Natural killer cell (primary cell): Measurements from ENCODE around the gene ZNF213. TPM values are rescaled to one million over a fixed set of nuclear protein-coding genes. Genes with fewer than 3 reads are reported as not detected.

Experiments
- ATAC-seq, 3 donors: fragments of 150-1000 bp in 2 of 3; fragments of 200-7000 bp in 1 of 3; cut with Tn5 transposase; 1 replicate in 1 of 3; 2 replicates in 2 of 3; pipeline ENCODE4 v1.10.0; 2021; ENCODE audit warnings: mild to moderate bottlenecking in 2 of 3, moderate library complexity in 2 of 3
- DNase-seq, 2 donors: peaks; one replicate each; pipeline versions ENCODE4 v3.0.0 to v3.0.0-alpha.2; 2013 to 2021; ENCODE audit warnings: mixed read lengths in 1 of 2
- H3K27ac ChIP-seq: one replicate; pipeline ENCODE4 v1.5.1; 2013; ENCODE audit warnings: mild to moderate bottlenecking, low read length
- H3K27me3 ChIP-seq: one replicate; pipeline ENCODE4 v1.6.1; 2013; ENCODE audit warnings: low read length; ENCODE audit not compliant: control insufficient read depth, insufficient read depth
- H3K36me3 ChIP-seq: one replicate; pipeline ENCODE4 v1.6.1; 2013; ENCODE audit warnings: low read length; ENCODE audit not compliant: control insufficient read depth, insufficient read depth
- H3K4me1 ChIP-seq: one replicate; pipeline ENCODE4 v1.6.1; 2013; ENCODE audit warnings: low read length; ENCODE audit not compliant: control insufficient read depth, insufficient read depth
- H3K4me3 ChIP-seq: one replicate; pipeline ENCODE4 v1.5.1; 2013; ENCODE audit warnings: low read length
- H3K9me3 ChIP-seq: one replicate; pipeline ENCODE4 v1.6.1; 2013; ENCODE audit warnings: low read length; ENCODE audit not compliant: control insufficient read depth, insufficient read depth
- H3K27ac Mint-ChIP-seq, 2 donors: one replicate each; pipeline ENCODE4 v1.8.0; 2022; ENCODE audit warnings: mild to moderate bottlenecking in 2 of 2, mixed read lengths in 2 of 2, moderate library complexity in 1 of 2
- H3K27me3 Mint-ChIP-seq, 2 donors: one replicate each; pipeline ENCODE4 v1.8.0; 2022; ENCODE audit warnings: low read depth in 2 of 2, mixed read lengths in 2 of 2
- H3K36me3 Mint-ChIP-seq: one replicate; pipeline ENCODE4 v1.8.0; 2022; ENCODE audit warnings: mixed read lengths
- H3K4me1 Mint-ChIP-seq, 2 donors: one replicate each; pipeline ENCODE4 v1.8.0; 2022; ENCODE audit warnings: mixed read lengths in 2 of 2
- H3K4me3 Mint-ChIP-seq: one replicate; pipeline ENCODE4 v1.8.0; 2022; ENCODE audit warnings: mild to moderate bottlenecking, moderate library complexity, mixed read lengths
- H3K9me3 Mint-ChIP-seq, 2 donors: one replicate each; pipeline ENCODE4 v1.8.0; 2022; ENCODE audit warnings: mixed read lengths in 2 of 2
- CTCF ChIP-seq: fragments of 200-600 bp; IDR thresholded peaks from one replicate; pipeline ENCODE4 v1.8.0; 2022; ENCODE audit warnings: antibody characterized with exemption
- WGBS: methylation state at CpG from one replicate; pipeline ENCODE4 v1.1.7; 2013; ENCODE audit warnings: missing lambda C conversion rate; ENCODE audit not compliant: insufficient coverage; 5-methylcytosine and 5-hydroxymethylcytosine counted together
- intact Hi-C: fragments of 100-400 bp; cut with micrococcal nuclease; formaldehyde crosslinking; loops from one replicate; pipeline ENCODE4 v1.14.2; 2022
- total RNA-seq, 4 donors: library from RNA; stranded (reverse); fragments of 120-200 nt in 1 of 4; gene quantifications; one replicate each; pipeline versions ENCODE4 v1.2.3 to v1.2.4, GENCODE V29; 2013 to 2022

The ZNF213 gene
- total RNA-seq, 3 donors from 2014 or later (not counting 1 experiment from before 2014, with no cell fraction given), result 4.8 to 6.8 (median 5.1) TPM

DNA sequence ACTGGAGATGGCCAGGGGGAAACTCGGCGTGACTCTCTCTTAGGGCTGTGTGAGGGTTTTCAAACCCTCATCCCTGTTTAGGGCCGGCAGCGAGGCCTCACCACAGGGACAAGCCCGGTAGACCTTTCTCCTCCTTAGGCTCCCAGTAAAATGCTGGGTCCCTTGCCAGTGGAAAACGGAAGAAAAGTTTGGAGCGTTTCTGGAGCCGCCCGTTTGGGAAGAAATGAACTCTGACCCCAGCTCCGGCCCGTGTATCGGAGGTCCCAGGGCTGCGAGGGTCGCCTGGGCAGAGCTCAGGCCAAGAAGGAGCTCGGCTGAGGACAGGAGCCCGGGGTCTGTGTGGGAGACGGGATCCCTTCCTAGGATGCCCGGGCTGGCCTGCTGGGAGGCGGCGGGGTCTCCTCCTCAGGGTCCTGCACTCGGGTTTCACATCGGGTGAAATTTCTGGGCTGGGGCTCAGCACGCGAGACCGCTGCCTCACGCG, 23.2 kb downstream of the ZNF213 start:
- H3K36me3 ChIP-seq, result no peaks in the 10 kb centered on the region
- peak in 2 of 3 donors; percentile 3 for ATAC-seq
- no peak for DNase-seq
- H3K27ac ChIP-seq, result peak overlapping the region; percentile 77
- H3K4me3 ChIP-seq, result peak overlapping the region; percentile 46
- TF ChIP-seq CTCF, result no peak
- intact Hi-C loops, result loop anchor here (1.0 to 5.0 kb wide), 2 partner anchors 8 to 36 kb away; no protein-coding TSS in a partner anchor
- peak overlapping the region; percentile 93 for H3K4me3 Mint-ChIP-seq
- H3K27me3 Mint-ChIP-seq, result no peaks in the 10 kb centered on the region
- WGBS, result under 1% methylated on average over 27 of the region's 27 CpGs
- H3K27me3 ChIP-seq, result no peaks in the 10 kb centered on the region
- peaks cover 4% of the 10 kb centered on the region for H3K9me3 ChIP-seq
- peaks cover 0 to 3% of the 10 kb centered on the region in 2 donors for H3K9me3 Mint-ChIP-seq
- H3K27ac Mint-ChIP-seq, result peak overlapping the region; percentile 97
- peaks cover 28% of the 10 kb centered on the region for H3K4me1 ChIP-seq
- no peaks in the 10 kb centered on the region for H3K36me3 Mint-ChIP-seq
- peaks cover 24 to 32% of the 10 kb centered on the region in 2 donors for H3K4me1 Mint-ChIP-seq

DNA sequence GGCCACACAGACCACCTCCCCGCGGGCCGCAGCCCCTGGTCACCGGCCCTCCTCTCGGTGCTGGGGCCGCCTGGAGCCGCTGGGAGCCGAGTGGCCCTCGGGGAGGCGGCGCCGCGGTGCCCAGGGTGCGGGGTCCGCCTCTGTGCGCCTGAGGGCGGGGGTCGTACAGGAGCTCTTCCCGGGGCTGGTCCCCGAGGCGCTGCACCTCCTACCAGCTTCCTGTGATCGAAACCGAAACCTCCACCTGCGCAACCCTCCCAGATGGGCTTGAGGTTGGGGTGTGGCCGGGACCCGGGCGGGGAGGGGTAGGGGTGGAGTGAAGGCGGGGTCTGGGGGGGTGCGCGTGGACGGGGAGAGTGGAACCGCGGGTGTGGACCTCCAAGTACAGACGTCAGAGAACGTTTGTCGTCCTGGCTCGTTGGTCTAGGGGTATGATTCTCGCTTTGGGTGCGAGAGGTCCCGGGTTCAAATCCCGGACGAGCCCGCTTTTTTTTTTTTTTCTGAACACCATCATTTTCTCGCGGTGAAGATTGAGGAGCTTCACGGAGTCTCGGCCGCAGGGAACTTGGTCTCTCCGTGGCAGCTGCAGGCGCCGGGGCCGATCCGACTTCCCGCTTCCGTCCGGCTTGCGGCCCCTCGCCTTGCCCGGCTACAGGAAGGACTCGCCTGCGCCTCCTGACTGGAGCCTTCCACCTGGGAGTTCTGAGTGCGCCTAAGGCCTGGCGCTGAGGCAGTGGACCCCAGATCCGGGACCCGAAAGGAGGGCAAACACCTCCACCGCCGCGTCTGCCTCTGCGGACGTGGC, 23.9 kb downstream of the ZNF213 start:
- Mint-ChIP-seq H3K27ac (peak overlapping the region; percentile 97), H3K36me3 (no peaks in the 10 kb centered on the region), H3K4me1 (peaks cover 24 to 35% of the 10 kb centered on the region in 2 donors), H3K4me3 (peak overlapping the region; percentile 99), H3K27me3 (no peaks in the 10 kb centered on the region), H3K9me3 (peaks cover 0 to 3% of the 10 kb centered on the region in 2 donors)
- peak overlapping the region; percentile 46 for H3K4me3 ChIP-seq
- no peaks in the 10 kb centered on the region for H3K27me3 ChIP-seq
- peak; percentile 76 to 97 for DNase-seq
- no peaks in the 10 kb centered on the region for H3K36me3 ChIP-seq
- peaks cover 28% of the 10 kb centered on the region for H3K4me1 ChIP-seq
- H3K27ac ChIP-seq, result peak overlapping the region; percentile 77
- TF ChIP-seq CTCF, result no peak
- under 1% methylated on average over 70 of the region's 70 CpGs for WGBS
- peak; percentile 69 to 88 (median 71) for ATAC-seq
- intact Hi-C loops, result loop anchor here (1.0 to 5.0 kb wide), 2 partner anchors 8 to 36 kb away; no protein-coding TSS in a partner anchor
- peaks cover 4% of the 10 kb centered on the region for H3K9me3 ChIP-seq

DNA sequence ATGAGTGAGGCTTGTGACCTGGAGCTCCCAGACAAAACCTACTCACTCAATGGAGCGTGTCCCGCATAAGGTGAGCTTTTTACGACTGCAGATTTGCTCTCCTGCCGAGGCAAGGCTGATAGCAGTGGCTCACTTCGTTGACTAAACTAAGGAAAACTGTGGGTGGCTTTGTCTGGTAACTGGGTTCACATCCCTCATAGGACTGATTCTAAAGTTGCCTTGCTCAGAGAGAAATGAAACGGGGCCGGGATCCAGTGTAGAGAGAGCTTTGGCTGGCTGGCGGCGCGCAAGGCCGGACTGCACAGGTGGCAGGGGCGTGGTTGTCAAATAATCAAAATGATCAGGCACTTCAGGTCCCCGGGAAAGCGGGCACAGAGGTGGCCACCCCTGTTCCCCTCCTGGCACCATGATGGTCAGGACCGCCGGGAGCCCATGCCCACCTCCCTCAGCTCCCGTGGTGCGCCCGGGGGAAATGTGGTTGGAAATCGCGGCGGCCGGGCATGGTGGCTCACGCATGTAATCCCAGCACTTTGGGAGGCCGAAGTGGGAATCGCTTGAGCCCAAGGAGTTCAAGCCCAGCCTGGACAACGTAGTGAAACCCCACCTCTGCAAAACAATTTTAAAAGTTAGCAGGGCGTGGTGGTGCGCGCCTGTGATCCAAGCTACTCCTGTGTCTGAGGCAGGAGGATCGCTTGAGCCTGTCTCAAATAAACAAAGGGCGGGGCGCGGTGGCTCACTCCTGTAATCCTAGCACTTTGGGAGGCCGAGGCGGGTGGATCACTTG, 26.6 kb downstream of the ZNF213 start:
- no peak for DNase-seq
- Mint-ChIP-seq H3K36me3 (no peaks in the 10 kb centered on the region), H3K4me3 (no peak overlapping the region), H3K9me3 (no peaks in the 10 kb centered on the region), H3K27me3 (no peaks in the 10 kb centered on the region), H3K4me1 (peaks cover 32 to 43% of the 10 kb centered on the region in 2 donors), H3K27ac (no peak overlapping the region)
- Histone ChIP-seq H3K27ac (no peak overlapping the region), H3K36me3 (no peaks in the 10 kb centered on the region), H3K27me3 (no peaks in the 10 kb centered on the region), H3K4me3 (no peak overlapping the region), H3K9me3 (no peaks in the 10 kb centered on the region), H3K4me1 (peaks cover 36% of the 10 kb centered on the region)
- WGBS, result 93% methylated on average over 36 of the region's 36 CpGs
- no peak for TF ChIP-seq CTCF
- intact Hi-C loops, result no loop called here
- ATAC-seq, result no peak
